RWPE2 (cell line): ENCODE data around the gene POGK.

ENCODE experiments used
- ATAC-seq: fragments of 200-7000 bp; cut with Tn5 transposase; 3 replicates; pipeline ENCODE4 v1.9.1; 2021; ENCODE audit warnings: low read depth
- DNase-seq: peaks from one replicate; pipeline ENCODE4 v3.0.0-alpha.2; 2020; ENCODE audit warnings: low spot score
- H3K27ac ChIP-seq: fragments of 450-650 bp; 2 replicates; pipeline ENCODE4 v1.5.1; 2017; ENCODE audit warnings: mild to moderate bottlenecking; ENCODE audit not compliant: poor library complexity, severe bottlenecking
- H3K27me3 ChIP-seq: fragments of 250-450 bp; sonication (Bioruptor Pico); 2 replicates; pipeline ENCODE4 v1.5.1; 2021; ENCODE audit warnings: mild to moderate bottlenecking, moderate library complexity; ENCODE audit not compliant: insufficient read depth, poor library complexity, severe bottlenecking
- H3K36me3 ChIP-seq: fragments of 250-450 bp; sonication (Bioruptor Pico); 2 replicates; pipeline ENCODE4 v1.5.1; 2020; ENCODE audit warnings: low read depth, mild to moderate bottlenecking, moderate library complexity
- H3K4me1 ChIP-seq: fragments of 250-450 bp; sonication (Bioruptor Pico); 2 replicates; pipeline ENCODE4 v1.5.1; 2021; ENCODE audit warnings: mild to moderate bottlenecking, moderate library complexity; ENCODE audit not compliant: insufficient read depth, poor library complexity, severe bottlenecking
- H3K4me3 ChIP-seq: fragments of 250-450 bp; sonication (Bioruptor Pico); 2 replicates; pipeline ENCODE4 v1.5.1; 2021; ENCODE audit warnings: mild to moderate bottlenecking, moderate library complexity; ENCODE audit not compliant: severe bottlenecking
- H3K9me3 ChIP-seq: fragments of 250-450 bp; sonication (Bioruptor Pico); 2 replicates; pipeline ENCODE4 v1.5.1; 2021; ENCODE audit warnings: mild to moderate bottlenecking, moderate library complexity; ENCODE audit not compliant: severe bottlenecking
- TF ChIP-seq, protein P1 (sequence below): fragments of 450-650 bp; IDR thresholded peaks from one replicate; pipeline ENCODE4 v1.5.1; 2017; ENCODE audit warnings: mild to moderate bottlenecking, moderate library complexity; ENCODE audit not compliant: poor library complexity, severe bottlenecking

The POGK gene

DNA sequence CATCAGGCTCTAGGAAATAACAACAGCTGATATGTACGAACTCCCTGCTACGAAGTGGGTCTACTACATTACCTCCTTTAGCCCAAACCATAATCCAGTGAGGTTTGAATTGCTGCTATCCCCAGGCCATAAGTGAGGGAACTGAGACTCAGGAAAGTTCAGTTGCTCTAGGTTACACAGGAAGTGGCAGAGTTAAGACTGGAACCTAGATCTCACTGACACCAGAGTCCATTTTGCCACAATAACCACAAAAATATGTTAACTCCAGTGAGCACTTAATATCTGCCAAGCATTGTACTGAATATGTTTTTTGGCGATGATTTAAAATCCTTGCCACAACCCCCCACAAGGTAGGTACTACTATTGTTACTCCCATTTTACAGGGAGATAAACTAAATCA, 45.7 kb downstream of the POGK start:
- peaks cover 12% of the 10 kb centered on the region for H3K27me3 ChIP-seq
- ATAC-seq (no peak), DNase-seq (no peak)
- H3K4me1 ChIP-seq: no peaks in the 10 kb centered on the region
- no peak overlapping the region for H3K4me3 ChIP-seq
- no peaks in the 10 kb centered on the region for H3K9me3 ChIP-seq
- TF ChIP-seq, protein P1, sequence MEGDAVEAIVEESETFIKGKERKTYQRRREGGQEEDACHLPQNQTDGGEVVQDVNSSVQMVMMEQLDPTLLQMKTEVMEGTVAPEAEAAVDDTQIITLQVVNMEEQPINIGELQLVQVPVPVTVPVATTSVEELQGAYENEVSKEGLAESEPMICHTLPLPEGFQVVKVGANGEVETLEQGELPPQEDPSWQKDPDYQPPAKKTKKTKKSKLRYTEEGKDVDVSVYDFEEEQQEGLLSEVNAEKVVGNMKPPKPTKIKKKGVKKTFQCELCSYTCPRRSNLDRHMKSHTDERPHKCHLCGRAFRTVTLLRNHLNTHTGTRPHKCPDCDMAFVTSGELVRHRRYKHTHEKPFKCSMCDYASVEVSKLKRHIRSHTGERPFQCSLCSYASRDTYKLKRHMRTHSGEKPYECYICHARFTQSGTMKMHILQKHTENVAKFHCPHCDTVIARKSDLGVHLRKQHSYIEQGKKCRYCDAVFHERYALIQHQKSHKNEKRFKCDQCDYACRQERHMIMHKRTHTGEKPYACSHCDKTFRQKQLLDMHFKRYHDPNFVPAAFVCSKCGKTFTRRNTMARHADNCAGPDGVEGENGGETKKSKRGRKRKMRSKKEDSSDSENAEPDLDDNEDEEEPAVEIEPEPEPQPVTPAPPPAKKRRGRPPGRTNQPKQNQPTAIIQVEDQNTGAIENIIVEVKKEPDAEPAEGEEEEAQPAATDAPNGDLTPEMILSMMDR: no peak
- H3K27ac ChIP-seq: no peak overlapping the region
- no peaks in the 10 kb centered on the region for H3K36me3 ChIP-seq

DNA sequence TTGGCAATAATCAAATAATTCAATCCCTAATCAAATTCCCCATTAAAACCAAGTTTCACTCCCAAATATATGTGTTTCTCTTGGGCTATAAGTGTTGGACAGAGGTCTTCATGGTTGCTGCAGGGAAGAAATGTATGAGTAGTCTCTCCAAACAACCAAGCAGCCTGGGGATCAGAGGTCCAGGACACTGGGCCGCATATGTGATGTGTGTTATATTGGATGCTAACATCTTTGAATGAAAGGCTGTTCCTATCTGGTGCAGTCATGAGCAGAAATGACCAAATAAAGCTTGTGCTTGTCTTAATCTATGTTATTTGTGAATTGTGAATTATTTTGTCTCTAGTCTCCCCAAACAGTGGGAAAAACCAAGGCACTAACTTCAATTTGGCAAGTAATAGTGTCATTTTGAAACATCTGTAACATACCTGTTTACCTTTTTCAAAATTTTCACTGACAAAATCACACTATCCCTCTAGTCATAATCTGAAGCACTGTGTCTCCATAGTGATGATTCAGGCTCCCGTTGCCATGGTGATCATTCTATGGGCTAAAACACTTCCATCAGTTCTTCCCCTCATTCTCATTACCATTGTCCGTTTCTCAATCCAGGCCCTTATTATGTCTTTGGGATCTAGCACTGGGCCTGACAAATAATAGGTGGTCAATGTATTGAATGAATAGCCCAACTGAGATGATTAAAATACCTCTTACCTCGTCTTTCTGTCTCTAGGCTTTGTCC, 49.3 kb downstream of the POGK start:
- Histone ChIP-seq H3K27ac (no peak overlapping the region), H3K27me3 (peaks cover 17% of the 10 kb centered on the region), H3K9me3 (no peaks in the 10 kb centered on the region), H3K4me1 (no peaks in the 10 kb centered on the region), H3K4me3 (no peak overlapping the region), H3K36me3 (no peaks in the 10 kb centered on the region)
- no peak for ATAC-seq
- TF ChIP-seq, protein P1: no peak
- no peak for DNase-seq

DNA sequence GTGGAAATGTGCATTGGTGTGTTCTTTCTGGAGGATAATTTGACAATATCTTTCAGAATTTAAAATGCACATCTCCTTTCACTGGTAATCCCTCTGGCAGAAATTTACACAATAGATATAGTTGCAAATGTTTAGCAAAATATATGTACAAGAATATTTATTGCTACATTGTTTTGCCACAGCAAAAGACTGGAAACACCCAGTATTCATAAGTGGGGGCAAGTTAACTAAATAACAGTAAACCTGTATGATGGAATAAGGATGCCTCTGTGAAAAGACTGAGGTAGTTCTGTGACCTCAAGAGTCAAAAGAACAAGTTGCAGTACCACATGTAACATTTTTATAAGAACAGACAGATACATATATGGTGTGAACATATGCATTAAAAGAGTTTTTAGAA, 50.5 kb downstream of the POGK start:
- DNase-seq (no peak), ATAC-seq (no peak)
- H3K36me3 ChIP-seq: no peaks in the 10 kb centered on the region
- H3K4me3 ChIP-seq: no peak overlapping the region
- H3K27ac ChIP-seq: no peak overlapping the region
- TF ChIP-seq, protein P1: no peak
- H3K4me1 ChIP-seq: no peaks in the 10 kb centered on the region
- H3K27me3 ChIP-seq: peaks cover 6% of the 10 kb centered on the region
- no peaks in the 10 kb centered on the region for H3K9me3 ChIP-seq

DNA sequence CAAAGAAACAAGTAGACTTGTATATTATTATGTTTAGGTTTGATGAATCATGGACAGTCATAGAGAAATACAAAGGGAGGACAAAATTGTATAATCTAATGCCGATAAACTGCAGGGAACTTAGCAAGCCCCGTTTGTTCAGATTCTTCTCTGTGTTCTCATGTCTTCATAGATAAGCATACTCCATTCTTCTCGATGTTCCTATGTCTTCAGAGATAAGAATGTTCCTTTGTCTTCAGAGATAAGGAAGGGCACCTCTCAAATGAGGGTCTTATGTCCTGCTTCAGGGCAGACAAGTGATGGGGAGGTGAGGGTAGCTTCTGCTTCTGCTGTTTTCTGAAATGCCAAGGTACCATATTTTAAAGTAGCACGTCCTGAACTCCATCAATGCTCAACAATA, 56.5 kb downstream of the POGK start:
- no peaks in the 10 kb centered on the region for H3K36me3 ChIP-seq
- H3K4me1 ChIP-seq: no peaks in the 10 kb centered on the region
- no peak overlapping the region for H3K27ac ChIP-seq
- no peak overlapping the region for H3K4me3 ChIP-seq
- DNase-seq (no peak), ATAC-seq (no peak)
- no peaks in the 10 kb centered on the region for H3K9me3 ChIP-seq
- TF ChIP-seq, protein P1: no peak
- H3K27me3 ChIP-seq: peaks cover 5% of the 10 kb centered on the region

DNA sequence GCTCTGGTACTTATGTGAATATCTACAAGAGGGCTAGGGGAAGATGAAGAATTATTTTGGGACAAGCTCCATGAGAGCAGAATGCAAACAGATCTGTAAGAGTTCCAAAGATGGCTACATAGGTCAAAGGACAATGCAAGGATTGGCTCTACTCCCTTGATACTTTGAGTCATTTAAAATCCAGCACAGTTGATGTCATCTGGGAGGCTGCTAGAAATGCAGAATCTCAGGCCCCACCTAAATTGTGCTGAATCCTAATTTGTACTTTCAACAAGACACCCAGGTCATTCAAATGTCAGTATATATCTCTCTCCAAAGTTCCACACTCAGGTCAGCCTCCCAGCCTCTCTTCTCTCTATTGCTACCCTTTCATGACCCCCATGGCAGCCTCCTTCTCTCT, 60.5 kb downstream of the POGK start:
- no peak overlapping the region for H3K27ac ChIP-seq
- no peaks in the 10 kb centered on the region for H3K36me3 ChIP-seq
- no peak for ATAC-seq
- H3K9me3 ChIP-seq: no peaks in the 10 kb centered on the region
- H3K4me1 ChIP-seq: no peaks in the 10 kb centered on the region
- TF ChIP-seq, protein P1: no peak
- H3K4me3 ChIP-seq: no peak overlapping the region
- no peak for DNase-seq
- H3K27me3 ChIP-seq: no peaks in the 10 kb centered on the region
